Measurements from ENCODE around the gene NSUN7.

GRCh38 chr4:40857956-40858355 is 108.2 kb downstream of the NSUN7 start:
- no peak for TF ChIP-seq CTCF (IDR thresholded peaks at IDR 0.05; ENCODE audit: low read length)
- TF ChIP-seq EZH2 (IDR thresholded peaks at IDR 0.05; ENCODE audit: borderline replicate concordance, low read length) = no peak
